HCT116 (cell line): Measurements from ENCODE around the gene KCNB1. TPM values are rescaled to one million over a fixed set of nuclear protein-coding genes. Genes with fewer than 3 reads are reported as not detected.

ENCODE experiments used
- ATAC-seq: fragments of 200-7000 bp; cut with Tn5 transposase; 2 replicates; pipeline ENCODE4 v1.9.1; 2020; ENCODE audit warnings: mild to moderate bottlenecking, moderate library complexity
- BruUV-seq: library from RNA; stranded (reverse); fragments of 400-500 nt; replicated peaks from 2 replicates; lab custom pipeline; 2021; lab: Mats Ljungman, UMichigan
- CTCF ChIA-PET: fragments of 300-600 bp; sonication (Branson Sonifier 250); formaldehyde crosslinking; loops from one replicate; lab custom pipeline; 2021; ENCODE audit warnings: antibody characterized with exemption; lab: Charles Lee
- POLR2A ChIA-PET: fragments of 300-600, 350-600 bp; sonication (Branson Sonifier 250); formaldehyde crosslinking; loops from one replicate; lab custom pipeline; 2021; ENCODE audit warnings: antibody characterized with exemption; lab: Charles Lee
- RAD21 ChIA-PET, 2 experiments: fragments of 300-600 bp; sonication (Branson Sonifier 250); formaldehyde crosslinking; loops; one replicate each; lab custom pipeline; 2023; ENCODE audit warnings: low total read pairs in 2 of 2; ENCODE audit not compliant: uncharacterized antibody in 2 of 2, unreplicated experiment in 2 of 2, low non-redundant PET in 1 of 2; lab: Charles Lee
- DNase-seq: peaks from one replicate; pipeline ENCODE4 v3.0.0-alpha.2; 2010; ENCODE audit warnings: low read depth, low spot score
- H2AFZ ChIP-seq: fragments of 200-600 bp; shearing (Covaris generic), sonication (generic); 2 replicates; pipeline ENCODE4 v1.6.1; 2017; ENCODE audit warnings: low read depth, mixed run types, mixed read lengths, antibody characterized with exemption, low read length; ENCODE audit not compliant: poor library complexity, severe bottlenecking
- H3K27ac ChIP-seq: 2 replicates; pipeline ENCODE4 v1.5.1; 2012; ENCODE audit warnings: low read depth, low read length
- H3K27me3 ChIP-seq: fragments of 200-600 bp; sonication (generic); 2 replicates; pipeline ENCODE4 v1.6.1; 2016; ENCODE audit warnings: mixed run types, low read length, mixed read lengths; ENCODE audit not compliant: insufficient read depth
- H3K36me3 ChIP-seq, 2 experiments: fragments of 200-500 bp in 1 of 2; fragments of 200-600 bp in 1 of 2; sonication (Bioruptor generic) in 1 of 2; sonication (generic) in 1 of 2; 2 replicates each; pipeline versions ENCODE4 v1.5.1 to v1.6.1; 2014 to 2016; ENCODE audit warnings: low read length in 2 of 2, inconsistent platforms in 1 of 2, mixed read lengths in 1 of 2, mixed run types in 1 of 2; ENCODE audit not compliant: insufficient read depth in 2 of 2, control insufficient read depth in 1 of 2
- H3K4me1 ChIP-seq, 2 experiments: fragments of 200-600 bp in 1 of 2; sonication (generic) in 1 of 2; 2 replicates each; pipeline versions ENCODE4 v1.5.1 to v1.6.1; 2012 to 2017; ENCODE audit warnings: low read length in 2 of 2, inconsistent platforms in 1 of 2, mild to moderate bottlenecking in 1 of 2, mixed read lengths in 1 of 2, mixed run types in 1 of 2, moderate library complexity in 1 of 2; ENCODE audit not compliant: insufficient read depth in 2 of 2, control insufficient read depth in 1 of 2
- H3K4me2 ChIP-seq: fragments of 200-600 bp; sonication (generic); 2 replicates; pipeline ENCODE4 v1.6.1; 2017; ENCODE audit warnings: mixed run types, low read length, mixed read lengths
- H3K4me3 ChIP-seq, 2 experiments: fragments of 200-600 bp in 1 of 2; sonication (generic) in 1 of 2; replicated peaks in 1 of 2; 2 replicates each; pipeline ENCODE4 v1.5.1; 2011 to 2016; ENCODE audit warnings: low read length in 2 of 2, control low read depth in 1 of 2, low read depth in 1 of 2, mild to moderate bottlenecking in 1 of 2, mixed read lengths in 1 of 2, mixed run types in 1 of 2
- H3K79me2 ChIP-seq: fragments of 200-600 bp; sonication (generic); 2 replicates; pipeline ENCODE4 v1.6.1; 2017; ENCODE audit warnings: mild to moderate bottlenecking, mixed run types, low read length, moderate library complexity, mixed read lengths; ENCODE audit not compliant: insufficient read depth
- H3K9ac ChIP-seq: fragments of 200-600 bp; sonication (generic); 2 replicates; pipeline ENCODE4 v1.6.1; 2016; ENCODE audit warnings: low read length, mixed read lengths
- H3K9me2 ChIP-seq: fragments of 200-600 bp; sonication (generic), shearing (Covaris generic); 2 replicates; pipeline ENCODE4 v1.6.1; 2017; ENCODE audit warnings: mixed run types, mild to moderate bottlenecking, moderate library complexity; ENCODE audit not compliant: insufficient read depth
- H3K9me3 ChIP-seq, 2 experiments: fragments of 200-500 bp in 1 of 2; fragments of 200-600 bp in 1 of 2; sonication (Bioruptor generic) in 1 of 2; sonication (generic) in 1 of 2; 2 replicates each; pipeline ENCODE4 v1.6.1; 2014 to 2017; ENCODE audit warnings: low read length in 2 of 2, mixed read lengths in 2 of 2, inconsistent platforms in 1 of 2, low read depth in 1 of 2, mild to moderate bottlenecking in 1 of 2, mixed run types in 1 of 2, moderate library complexity in 1 of 2; ENCODE audit not compliant: control insufficient read depth in 1 of 2, insufficient read depth in 1 of 2
- H4K20me1 ChIP-seq: fragments of 200-600 bp; sonication (generic), shearing (Covaris generic); 2 replicates; pipeline ENCODE4 v1.6.1; 2017; ENCODE audit warnings: mixed run types, mild to moderate bottlenecking, moderate library complexity; ENCODE audit not compliant: insufficient read depth
- CTCF ChIP-seq, 3 experiments: fragments of 200-600 bp in 1 of 3; sonication (generic) in 1 of 3; IDR thresholded peaks in 2 of 3; conservative IDR thresholded peaks in 1 of 3; 2 replicates each; pipeline ENCODE4 v1.5.1; 2012 to 2017; ENCODE audit warnings: low read depth in 2 of 3, low read length in 2 of 3, antibody characterized with exemption in 1 of 3, borderline replicate concordance in 1 of 3, control low read depth in 1 of 3, mild to moderate bottlenecking in 1 of 3, mixed read lengths in 1 of 3, mixed run types in 1 of 3, moderate library complexity in 1 of 3; ENCODE audit not compliant: insufficient read depth in 1 of 3
- EGR1 ChIP-seq: IDR thresholded peaks from 2 replicates; pipeline ENCODE4 v1.6.1; 2012; ENCODE audit warnings: low read depth
- FOSL1 ChIP-seq: IDR thresholded peaks from 2 replicates; pipeline ENCODE4 v1.6.1; 2012; ENCODE audit warnings: low read depth
- JUND ChIP-seq: IDR thresholded peaks from 2 replicates; pipeline ENCODE4 v1.6.1; 2012
- RAD21 ChIP-seq: IDR thresholded peaks from 2 replicates; pipeline ENCODE4 v1.6.1; 2012; ENCODE audit warnings: low read depth, mild to moderate bottlenecking
- SRF ChIP-seq: IDR thresholded peaks from 2 replicates; pipeline ENCODE4 v1.6.1; 2012; ENCODE audit warnings: low read depth
- YY1 ChIP-seq: IDR thresholded peaks from 2 replicates; pipeline ENCODE4 v1.6.1; 2011; ENCODE audit warnings: low read length, low read depth, moderate library complexity, mild to moderate bottlenecking; ENCODE audit not compliant: insufficient replicate concordance; ENCODE audit errors: extremely low read depth
- intact Hi-C: fragments of 100-400 bp; cut with micrococcal nuclease; formaldehyde crosslinking; loops from 2 replicates; pipeline ENCODE4 v1.10.0; 2022
- total RNA-seq: library from RNA; stranded (reverse); gene quantifications from one replicate; pipeline ENCODE4 v1.2.1, GENCODE V29; 2021; ENCODE audit not compliant: unreplicated experiment
- TF ChIP-seq, protein P1 (sequence below): IDR thresholded peaks from 2 replicates; pipeline ENCODE4 v1.6.1; 2012
- TF ChIP-seq, protein P2 (sequence below): IDR thresholded peaks from 2 replicates; pipeline ENCODE4 v1.6.1; 2012; ENCODE audit warnings: low read depth

The KCNB1 gene
- total RNA-seq, 1 experiment from 2014 or later, result 0.79 TPM

- TF ChIP-seq, protein P1, sequence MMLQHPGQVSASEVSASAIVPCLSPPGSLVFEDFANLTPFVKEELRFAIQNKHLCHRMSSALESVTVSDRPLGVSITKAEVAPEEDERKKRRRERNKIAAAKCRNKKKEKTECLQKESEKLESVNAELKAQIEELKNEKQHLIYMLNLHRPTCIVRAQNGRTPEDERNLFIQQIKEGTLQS, result no peak
- no peak for TF ChIP-seq EGR1
- no peak for TF ChIP-seq SRF
- TF ChIP-seq YY1, result no peak
- no peak for TF ChIP-seq RAD21
- TF ChIP-seq JUND, result no peak
- TF ChIP-seq CTCF (IDR thresholded peaks at IDR 0.05 in 2 of 3, conservative IDR thresholded peaks at IDR 0.05 in 1 of 3; ENCODE audit: borderline replicate concordance in 1 of 3, insufficient read depth in 1 of 3, low read depth in 2 of 3, low read length in 2 of 3), result no peak
- no peak for TF ChIP-seq FOSL1
- TF ChIP-seq, protein P2, sequence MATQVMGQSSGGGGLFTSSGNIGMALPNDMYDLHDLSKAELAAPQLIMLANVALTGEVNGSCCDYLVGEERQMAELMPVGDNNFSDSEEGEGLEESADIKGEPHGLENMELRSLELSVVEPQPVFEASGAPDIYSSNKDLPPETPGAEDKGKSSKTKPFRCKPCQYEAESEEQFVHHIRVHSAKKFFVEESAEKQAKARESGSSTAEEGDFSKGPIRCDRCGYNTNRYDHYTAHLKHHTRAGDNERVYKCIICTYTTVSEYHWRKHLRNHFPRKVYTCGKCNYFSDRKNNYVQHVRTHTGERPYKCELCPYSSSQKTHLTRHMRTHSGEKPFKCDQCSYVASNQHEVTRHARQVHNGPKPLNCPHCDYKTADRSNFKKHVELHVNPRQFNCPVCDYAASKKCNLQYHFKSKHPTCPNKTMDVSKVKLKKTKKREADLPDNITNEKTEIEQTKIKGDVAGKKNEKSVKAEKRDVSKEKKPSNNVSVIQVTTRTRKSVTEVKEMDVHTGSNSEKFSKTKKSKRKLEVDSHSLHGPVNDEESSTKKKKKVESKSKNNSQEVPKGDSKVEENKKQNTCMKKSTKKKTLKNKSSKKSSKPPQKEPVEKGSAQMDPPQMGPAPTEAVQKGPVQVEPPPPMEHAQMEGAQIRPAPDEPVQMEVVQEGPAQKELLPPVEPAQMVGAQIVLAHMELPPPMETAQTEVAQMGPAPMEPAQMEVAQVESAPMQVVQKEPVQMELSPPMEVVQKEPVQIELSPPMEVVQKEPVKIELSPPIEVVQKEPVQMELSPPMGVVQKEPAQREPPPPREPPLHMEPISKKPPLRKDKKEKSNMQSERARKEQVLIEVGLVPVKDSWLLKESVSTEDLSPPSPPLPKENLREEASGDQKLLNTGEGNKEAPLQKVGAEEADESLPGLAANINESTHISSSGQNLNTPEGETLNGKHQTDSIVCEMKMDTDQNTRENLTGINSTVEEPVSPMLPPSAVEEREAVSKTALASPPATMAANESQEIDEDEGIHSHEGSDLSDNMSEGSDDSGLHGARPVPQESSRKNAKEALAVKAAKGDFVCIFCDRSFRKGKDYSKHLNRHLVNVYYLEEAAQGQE, result no peak
- TF ChIP-seq, all 23 proteins: peak for 0
- no peak overlapping the region for H3K4me3 ChIP-seq
- H4K20me1 ChIP-seq, result no peaks in the 10 kb centered on the region
- H3K9me2 ChIP-seq, result no peaks in the 10 kb centered on the region
- intact Hi-C loops, result no loop called here
- H3K4me2 ChIP-seq, result no peak overlapping the region
- ChIA-PET RAD21 (no interaction called here), CTCF (interaction anchor here (1.6 to 2.0 kb wide), 2 partner anchors 21 to 23 kb away, joined by 3 to 7 read pairs; no protein-coding TSS in a partner anchor), POLR2A (no interaction called here)
- no peaks in the 10 kb centered on the region for H3K36me3 ChIP-seq
- ATAC-seq (no peak), DNase-seq (no peak)
- no peak overlapping the region for H2AFZ ChIP-seq
- no peaks in the 10 kb centered on the region for H3K9me3 ChIP-seq
- H3K4me1 ChIP-seq, result peaks cover 0 to 10% of the 10 kb centered on the region in 2 experiments; a peak in 1 of 4 replicates
- H3K79me2 ChIP-seq, result no peaks in the 10 kb centered on the region
- peaks cover 28% of the 10 kb centered on the region; the same call in 1 of the 2 replicates for H3K27me3 ChIP-seq
- no peak overlapping the region for H3K27ac ChIP-seq
- H3K9ac ChIP-seq, result no peak overlapping the region
- BruUV-seq, result no TSS peak
Observed at GRCh38 chr20:49486064-49486463, 3.6 kb upstream of the KCNB1 start.
